ENCODE results near the gene B3GLCT.

Gene B3GLCT

GRCh38 chr13:31278869-31279268 is 79.1 kb downstream of the B3GLCT start:
- Histone ChIP-seq H3K79me1 (ENCODE audit: low read depth, low read length) (no peaks in the 10 kb centered on the region), H2AK5ac (ENCODE audit: low read depth, low read length) (no peak overlapping the region), H3K27me3 (ENCODE audit: control insufficient read depth in 3 of 3, insufficient read depth in 3 of 3, low read depth in 1 of 3, low read length in 3 of 3) (no peaks in the 10 kb centered on the region), H3K23ac (ENCODE audit: low read depth, low read length, poor library complexity) (no peak overlapping the region), H3K4me1 (ENCODE audit: control insufficient read depth in 2 of 2, insufficient read depth in 1 of 2, low read depth in 1 of 2, low read length in 2 of 2) (peaks cover 0 to 24% of the 10 kb centered on the region in 2 donors), H3K4me2 (ENCODE audit: insufficient read depth, low read length, poor library complexity, severe bottlenecking) (no peak overlapping the region), H3K14ac (ENCODE audit: low read length) (no peak overlapping the region), H2BK12ac (ENCODE audit: low read length) (no peak overlapping the region), H3K9ac (ENCODE audit: low read depth, low read length, poor library complexity) (no peak overlapping the region), H3K18ac (ENCODE audit: low read length) (no peak overlapping the region), H2AFZ (ENCODE audit: low read length) (no peak overlapping the region), H3K27ac (replicated peaks; ENCODE audit: low read length) (no peak overlapping the region), H3K4me3 (ENCODE audit: low read length in 2 of 2) (no peak overlapping the region), H2BK15ac (ENCODE audit: low read length) (no peak overlapping the region), H4K91ac (ENCODE audit: low read depth, low read length, poor library complexity) (no peak overlapping the region), H3K36me3 (replicated peaks in 1 of 2; ENCODE audit: control insufficient read depth in 2 of 2, insufficient read depth in 2 of 2, low read length in 2 of 2) (no peaks in the 10 kb centered on the region), H3K9me3 (replicated peaks in 1 of 2; ENCODE audit: control insufficient read depth in 2 of 2, insufficient read depth in 1 of 2, low read depth in 1 of 2, low read length in 2 of 2) (peaks cover 1 to 15% of the 10 kb centered on the region in 2 donors), H2BK5ac (ENCODE audit: low read length) (no peak overlapping the region), H4K8ac (ENCODE audit: low read depth, low read length) (no peak overlapping the region), H3K4ac (ENCODE audit: low read length) (no peak overlapping the region), H2BK120ac (ENCODE audit: low read depth, low read length) (no peak overlapping the region)
- no CpG with 5 or more reads among the region's 1 CpG for WGBS, 2 donors (ENCODE audit: extremely low coverage in 2 of 2, insufficient read length in 2 of 2, insufficient replicate concordance in 1 of 2)
- DNase-seq (ENCODE audit: low spot score) = no peak

- H2AK5ac ChIP-seq (ENCODE audit: low read depth, low read length) = no peak overlapping the region
- H3K23ac ChIP-seq (ENCODE audit: low read depth, low read length, poor library complexity) = no peak overlapping the region
- H3K36me3 ChIP-seq (replicated peaks in 1 of 2; ENCODE audit: control insufficient read depth in 2 of 2, insufficient read depth in 2 of 2, low read length in 2 of 2) = peaks cover 0 to 14% of the 10 kb centered on the region in 2 donors
- H3K9ac ChIP-seq (ENCODE audit: low read depth, low read length, poor library complexity) = no peak overlapping the region
- no peak overlapping the region for H2BK12ac ChIP-seq (ENCODE audit: low read length)
- H2BK15ac ChIP-seq (ENCODE audit: low read length) = no peak overlapping the region
- peaks cover 0 to 34% of the 10 kb centered on the region in 2 donors for H3K9me3 ChIP-seq (replicated peaks in 1 of 2; ENCODE audit: control insufficient read depth in 2 of 2, insufficient read depth in 1 of 2, low read depth in 1 of 2, low read length in 2 of 2)
- H3K14ac ChIP-seq (ENCODE audit: low read length) = no peak overlapping the region
- no peaks in the 10 kb centered on the region for H3K79me1 ChIP-seq (ENCODE audit: low read depth, low read length)
- no peak overlapping the region for H3K27ac ChIP-seq (replicated peaks; ENCODE audit: low read length)
- H3K27me3 ChIP-seq (ENCODE audit: control insufficient read depth in 3 of 3, insufficient read depth in 3 of 3, low read depth in 1 of 3, low read length in 3 of 3) = no peaks in the 10 kb centered on the region
- H4K8ac ChIP-seq (ENCODE audit: low read depth, low read length) = no peak overlapping the region
- H3K4me2 ChIP-seq (ENCODE audit: insufficient read depth, low read length, poor library complexity, severe bottlenecking) = no peak overlapping the region
- H4K91ac ChIP-seq (ENCODE audit: low read depth, low read length, poor library complexity) = no peak overlapping the region
- H3K4ac ChIP-seq (ENCODE audit: low read length) = no peak overlapping the region
- no peak overlapping the region for H3K18ac ChIP-seq (ENCODE audit: low read length)
- no peak overlapping the region for H2BK5ac ChIP-seq (ENCODE audit: low read length)
- H2AFZ ChIP-seq (ENCODE audit: low read length) = no peak overlapping the region
- H3K4me3 ChIP-seq (ENCODE audit: low read length in 2 of 2) = no peak overlapping the region
- H2BK120ac ChIP-seq (ENCODE audit: low read depth, low read length) = no peak overlapping the region
- no CpG with 5 or more reads among the region's 3 CpGs for WGBS, 2 donors (ENCODE audit: extremely low coverage in 2 of 2, insufficient read length in 2 of 2, insufficient replicate concordance in 1 of 2)
- DNase-seq (ENCODE audit: low spot score) = no peak
- no peaks in the 10 kb centered on the region for H3K4me1 ChIP-seq (ENCODE audit: control insufficient read depth in 2 of 2, insufficient read depth in 1 of 2, low read depth in 1 of 2, low read length in 2 of 2)
These were observed 83.1 kb downstream of the B3GLCT start for GRCh38 chr13:31282741-31283455.

GRCh38 chr13:31286930-31287329 is 87.2 kb downstream of the B3GLCT start:
- Histone ChIP-seq H3K4me2 (ENCODE audit: insufficient read depth, low read length, poor library complexity, severe bottlenecking) (no peak overlapping the region), H3K79me1 (ENCODE audit: low read depth, low read length) (no peaks in the 10 kb centered on the region), H4K91ac (ENCODE audit: low read depth, low read length, poor library complexity) (no peak overlapping the region), H3K4me3 (ENCODE audit: low read length in 2 of 2) (no peak overlapping the region), H2AK5ac (ENCODE audit: low read depth, low read length) (no peak overlapping the region), H3K9me3 (replicated peaks in 1 of 2; ENCODE audit: control insufficient read depth in 2 of 2, insufficient read depth in 1 of 2, low read depth in 1 of 2, low read length in 2 of 2) (peaks cover 3 to 41% of the 10 kb centered on the region in 2 donors), H3K18ac (ENCODE audit: low read length) (no peak overlapping the region), H2AFZ (ENCODE audit: low read length) (no peak overlapping the region), H3K36me3 (replicated peaks in 1 of 2; ENCODE audit: control insufficient read depth in 2 of 2, insufficient read depth in 2 of 2, low read length in 2 of 2) (peaks cover 5 to 28% of the 10 kb centered on the region in 2 donors), H2BK120ac (ENCODE audit: low read depth, low read length) (no peak overlapping the region), H2BK12ac (ENCODE audit: low read length) (no peak overlapping the region), H3K4ac (ENCODE audit: low read length) (no peak overlapping the region), H4K8ac (ENCODE audit: low read depth, low read length) (no peak overlapping the region), H3K4me1 (ENCODE audit: control insufficient read depth in 2 of 2, insufficient read depth in 1 of 2, low read depth in 1 of 2, low read length in 2 of 2) (no peaks in the 10 kb centered on the region), H3K23ac (ENCODE audit: low read depth, low read length, poor library complexity) (no peak overlapping the region), H2BK5ac (ENCODE audit: low read length) (no peak overlapping the region), H2BK15ac (ENCODE audit: low read length) (no peak overlapping the region), H3K9ac (ENCODE audit: low read depth, low read length, poor library complexity) (no peak overlapping the region), H3K14ac (ENCODE audit: low read length) (no peak overlapping the region), H3K27ac (replicated peaks; ENCODE audit: low read length) (no peak overlapping the region), H3K27me3 (ENCODE audit: control insufficient read depth in 3 of 3, insufficient read depth in 3 of 3, low read depth in 1 of 3, low read length in 3 of 3) (no peaks in the 10 kb centered on the region)
- WGBS, 2 donors (ENCODE audit: extremely low coverage in 2 of 2, insufficient read length in 2 of 2, insufficient replicate concordance in 1 of 2) = no CpG with 5 or more reads among the region's 2 CpGs
- no peak for DNase-seq (ENCODE audit: low spot score)

- no peak overlapping the region for H4K8ac ChIP-seq (ENCODE audit: low read depth, low read length)
- no peak overlapping the region for H3K4me3 ChIP-seq (ENCODE audit: low read length in 2 of 2)
- no peak overlapping the region for H3K4ac ChIP-seq (ENCODE audit: low read length)
- no peaks in the 10 kb centered on the region for H3K79me1 ChIP-seq (ENCODE audit: low read depth, low read length)
- peaks cover 0 to 5% of the 10 kb centered on the region in 2 donors for H3K9me3 ChIP-seq (replicated peaks in 1 of 2; ENCODE audit: control insufficient read depth in 2 of 2, insufficient read depth in 1 of 2, low read depth in 1 of 2, low read length in 2 of 2)
- H3K4me1 ChIP-seq (ENCODE audit: control insufficient read depth in 2 of 2, insufficient read depth in 1 of 2, low read depth in 1 of 2, low read length in 2 of 2) = no peaks in the 10 kb centered on the region
- no peak overlapping the region for H2BK12ac ChIP-seq (ENCODE audit: low read length)
- no peaks in the 10 kb centered on the region for H3K27me3 ChIP-seq (ENCODE audit: control insufficient read depth in 3 of 3, insufficient read depth in 3 of 3, low read depth in 1 of 3, low read length in 3 of 3)
- no peak overlapping the region for H2AFZ ChIP-seq (ENCODE audit: low read length)
- peaks cover 0 to 3% of the 10 kb centered on the region in 2 donors for H3K36me3 ChIP-seq (replicated peaks in 1 of 2; ENCODE audit: control insufficient read depth in 2 of 2, insufficient read depth in 2 of 2, low read length in 2 of 2)
- H3K9ac ChIP-seq (ENCODE audit: low read depth, low read length, poor library complexity) = no peak overlapping the region
- no peak overlapping the region for H3K14ac ChIP-seq (ENCODE audit: low read length)
- no peak overlapping the region for H2AK5ac ChIP-seq (ENCODE audit: low read depth, low read length)
- H3K23ac ChIP-seq (ENCODE audit: low read depth, low read length, poor library complexity) = no peak overlapping the region
- no peak overlapping the region for H3K27ac ChIP-seq (replicated peaks; ENCODE audit: low read length)
- no peak for DNase-seq (ENCODE audit: low spot score)
- H2BK120ac ChIP-seq (ENCODE audit: low read depth, low read length) = no peak overlapping the region
- H3K18ac ChIP-seq (ENCODE audit: low read length) = no peak overlapping the region
- H2BK15ac ChIP-seq (ENCODE audit: low read length) = no peak overlapping the region
- H3K4me2 ChIP-seq (ENCODE audit: insufficient read depth, low read length, poor library complexity, severe bottlenecking) = no peak overlapping the region
- no peak overlapping the region for H4K91ac ChIP-seq (ENCODE audit: low read depth, low read length, poor library complexity)
- H2BK5ac ChIP-seq (ENCODE audit: low read length) = no peak overlapping the region
These were observed 101.3 kb downstream of the B3GLCT start for GRCh38 chr13:31301119-31301518.

Data from neuronal stem cell (in vitro differentiated cells).